ENCODE data around the gene PPM1M.
"Not testable (repeated sequence)": the region's sequence is repeated elsewhere in the genome, so short reads cannot be mapped to it uniquely, and the experiment has no call there.

Gene PPM1M

GRCh38 chr3:52259035-52259434, 13.5 kb downstream of the PPM1M start:
- no peak for DNase-seq (ENCODE audit: extremely low read depth, low read depth)
- TF ChIP-seq CTCF (IDR thresholded peaks at IDR 0.05; ENCODE audit: low read depth, low read length) = no peak

- no peak for TF ChIP-seq CTCF (IDR thresholded peaks at IDR 0.05; ENCODE audit: low read depth, low read length)
These were observed 13.9 kb downstream of the PPM1M start for GRCh38 chr3:52259448-52259847.

GRCh38 chr3:52262447-52262846, 16.9 kb downstream of the PPM1M start:
- no peak for TF ChIP-seq CTCF (IDR thresholded peaks at IDR 0.05; ENCODE audit: low read depth, low read length)
- no peak for DNase-seq (ENCODE audit: extremely low read depth, low read depth)

More at GRCh38 chr3:52259448-52259847, 13.9 kb downstream of the PPM1M start:
- no peak for DNase-seq (ENCODE audit: extremely low read depth, low read depth)

- no peak for TF ChIP-seq CTCF (IDR thresholded peaks at IDR 0.05; ENCODE audit: low read depth, low read length)
- no peak for DNase-seq (ENCODE audit: extremely low read depth, low read depth)
These were observed 19.8 kb downstream of the PPM1M start for GRCh38 chr3:52265387-52265786.

- DNase-seq (ENCODE audit: extremely low read depth, low read depth) = no peak
- no peak for TF ChIP-seq CTCF (IDR thresholded peaks at IDR 0.05; ENCODE audit: low read depth, low read length)
These were observed 22.5 kb downstream of the PPM1M start for GRCh38 chr3:52268036-52268435.

- no peak for TF ChIP-seq CTCF (IDR thresholded peaks at IDR 0.05; ENCODE audit: low read depth, low read length)
- no peak for DNase-seq (ENCODE audit: extremely low read depth, low read depth)
These were observed 24.2 kb downstream of the PPM1M start for GRCh38 chr3:52269776-52270175.

GRCh38 chr3:52270252-52270754, 24.7 kb downstream of the PPM1M start:
- no peak for TF ChIP-seq CTCF (IDR thresholded peaks at IDR 0.05; ENCODE audit: low read depth, low read length)
- DNase-seq (ENCODE audit: extremely low read depth, low read depth) = no peak

GRCh38 chr3:52272172-52272571, 26.6 kb downstream of the PPM1M start:
- not testable (repeated sequence) for DNase-seq (ENCODE audit: extremely low read depth, low read depth)

All from AG09319 (cell line).